HG03521 (cell line): ENCODE data around the gene CLDN3.
A peak's percentile ranks its signal among the peaks of the same experiment; 100 is the strongest.
"Not testable (repeated sequence)": the region's sequence is repeated elsewhere in the genome, so short reads cannot be mapped to it uniquely, and the experiment has no call there.

ENCODE experiments used
- ATAC-seq: cut with Tn5 transposase; IDR thresholded peaks from one replicate; pipeline ENCODE4 v1.9.1; 2021; ENCODE audit warnings: mild to moderate bottlenecking, moderate library complexity; ENCODE audit not compliant: unreplicated experiment

The CLDN3 gene

DNA sequence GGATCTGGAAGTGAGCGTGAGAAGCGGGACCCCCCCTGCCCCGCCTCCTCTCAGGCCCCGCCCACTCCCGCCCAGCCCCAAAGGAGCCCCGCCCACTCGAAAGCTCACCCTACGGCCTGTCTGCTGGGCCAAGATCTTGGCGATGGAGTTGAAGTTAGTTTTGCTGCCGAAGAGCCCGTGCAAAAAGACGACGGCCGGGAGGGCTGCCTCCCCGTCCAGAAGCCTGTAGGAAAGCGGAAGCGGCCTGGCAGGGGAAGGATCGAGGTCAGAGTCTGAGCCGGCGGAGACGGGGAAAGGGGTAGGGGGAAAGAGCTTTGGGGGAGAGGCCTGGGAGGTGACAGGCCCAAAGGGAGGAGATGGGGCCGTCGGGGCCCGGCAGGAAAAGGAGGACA lies 31.9 kb downstream of the CLDN3 start:
- peak; percentile 14 for ATAC-seq

DNA sequence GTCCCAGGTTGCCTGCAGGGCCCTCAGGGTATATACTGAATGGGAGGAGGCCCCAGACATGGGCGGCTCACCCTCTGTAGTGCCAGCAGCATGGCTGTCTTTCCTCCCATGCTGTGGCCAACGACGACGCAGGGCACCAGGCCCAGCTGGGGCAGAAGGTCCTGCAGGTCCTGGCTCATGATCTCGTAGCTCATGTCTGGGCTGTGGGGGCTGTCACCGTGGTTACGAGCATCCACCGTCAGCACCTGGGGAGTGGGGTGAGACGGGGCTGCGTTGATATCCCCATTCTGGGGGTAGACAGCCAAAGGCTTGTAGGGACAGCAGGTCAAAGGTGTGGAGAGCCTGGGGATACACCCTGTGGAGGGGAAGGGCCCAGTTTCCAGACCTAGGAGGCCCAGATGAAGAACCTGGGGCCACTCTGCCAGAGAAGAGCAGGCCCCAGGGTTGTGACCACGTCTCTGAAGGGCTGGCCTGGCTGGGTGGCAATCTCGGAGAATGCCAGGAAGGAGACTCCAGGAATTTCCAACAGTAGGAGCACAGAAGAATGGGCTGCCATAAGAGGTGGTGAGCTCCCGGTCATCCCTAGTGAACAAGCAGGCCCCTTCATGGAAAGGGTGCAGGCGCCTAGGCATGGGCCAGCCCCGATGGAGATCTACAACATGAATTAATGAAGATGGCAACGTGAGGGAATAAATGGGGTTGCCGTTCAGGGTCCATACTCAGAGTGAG lies 32.4 kb downstream of the CLDN3 start:
- ATAC-seq = no peak

GRCh38 chr7:73736885-73737284 lies 33.2 kb downstream of the CLDN3 start:
- ATAC-seq = no peak

- no peak for ATAC-seq
These were observed 34.6 kb downstream of the CLDN3 start for GRCh38 chr7:73735528-73735905.

GRCh38 chr7:73734619-73735527 lies 35.2 kb downstream of the CLDN3 start:
- no peak for ATAC-seq

DNA sequence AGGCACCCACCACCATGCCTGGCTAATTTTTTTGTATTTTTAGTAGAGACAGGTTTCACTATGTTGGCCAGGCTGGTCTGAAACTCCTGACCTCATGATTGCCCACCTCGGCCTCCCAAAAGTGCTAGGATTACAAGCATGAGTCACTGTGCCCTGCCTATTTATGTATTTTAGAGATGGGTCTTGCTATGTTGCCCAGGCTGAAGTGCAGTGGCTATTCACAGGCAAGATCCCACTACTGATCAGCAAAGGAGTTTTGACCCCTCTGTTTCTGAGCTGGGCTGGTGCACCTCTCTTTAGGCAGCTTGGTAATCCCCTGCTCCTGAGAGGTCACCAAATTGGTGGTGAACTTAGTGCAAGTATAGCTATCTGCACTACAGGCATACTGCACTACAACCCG lies 37.7 kb downstream of the CLDN3 start:
- ATAC-seq = no peak

- no peak for ATAC-seq
These were observed 39.6 kb downstream of the CLDN3 start for GRCh38 chr7:73730485-73730884.

DNA sequence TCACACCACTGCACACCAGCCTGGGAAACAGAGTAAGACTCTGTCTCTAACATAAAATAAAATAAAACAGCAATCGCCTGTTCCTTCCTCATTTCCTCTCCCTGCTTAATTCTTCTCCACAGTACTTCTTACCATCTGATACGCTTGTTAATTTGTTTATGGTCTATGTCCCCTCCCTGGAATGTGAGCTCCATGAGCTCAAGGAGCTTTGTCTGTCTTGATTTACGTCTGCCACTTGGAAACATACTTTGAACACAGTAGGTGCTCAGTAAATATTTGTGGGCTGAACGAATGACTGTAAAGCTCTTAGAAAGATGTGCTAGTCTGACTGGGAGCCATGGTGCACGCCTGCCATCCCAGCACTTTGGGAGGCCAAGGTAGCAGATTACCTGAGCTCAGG lies 41.5 kb downstream of the CLDN3 start:
- no peak for ATAC-seq

DNA sequence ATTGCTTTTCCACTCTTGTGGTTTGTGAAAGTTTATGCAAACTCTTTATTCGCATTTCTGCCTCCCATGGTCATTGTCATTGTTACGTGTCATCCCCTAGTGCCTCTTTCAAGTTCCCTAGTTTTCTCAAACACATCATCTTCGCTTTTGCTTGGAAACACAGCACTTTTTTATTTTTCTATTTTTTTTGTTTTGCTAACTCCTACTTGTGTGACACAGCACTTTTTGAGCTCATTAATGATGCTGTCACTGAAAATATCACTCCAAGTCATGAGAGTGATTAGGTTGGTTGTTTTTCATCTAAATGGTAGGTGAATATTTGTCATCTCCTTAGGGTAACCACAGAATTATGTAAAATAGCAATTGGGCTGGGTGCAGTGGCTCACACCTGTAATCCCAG lies 42.1 kb downstream of the CLDN3 start:
- no peak for ATAC-seq

DNA sequence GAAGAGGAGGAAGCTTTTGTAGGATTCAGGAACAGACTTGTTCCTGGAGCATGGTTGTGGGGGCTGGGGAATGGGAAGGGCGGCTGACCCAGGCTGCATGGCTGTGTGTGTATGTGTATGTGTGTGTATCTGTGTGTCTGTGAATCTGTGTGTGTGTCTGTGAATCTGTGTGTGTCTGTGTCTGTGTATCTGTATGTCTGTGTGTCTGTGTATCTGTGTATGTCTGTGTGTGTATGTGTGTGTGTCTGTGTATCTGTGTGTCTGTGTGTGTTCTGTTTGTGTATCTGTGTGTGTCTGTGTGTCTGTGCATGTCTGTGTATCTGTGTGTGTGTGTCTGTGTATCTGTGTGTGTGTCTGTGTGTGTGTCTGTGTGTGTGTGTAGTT lies 44.0 kb downstream of the CLDN3 start:
- ATAC-seq = no peak

- ATAC-seq = no peak
These were observed 46.3 kb downstream of the CLDN3 start for GRCh38 chr7:73723813-73724212.

DNA sequence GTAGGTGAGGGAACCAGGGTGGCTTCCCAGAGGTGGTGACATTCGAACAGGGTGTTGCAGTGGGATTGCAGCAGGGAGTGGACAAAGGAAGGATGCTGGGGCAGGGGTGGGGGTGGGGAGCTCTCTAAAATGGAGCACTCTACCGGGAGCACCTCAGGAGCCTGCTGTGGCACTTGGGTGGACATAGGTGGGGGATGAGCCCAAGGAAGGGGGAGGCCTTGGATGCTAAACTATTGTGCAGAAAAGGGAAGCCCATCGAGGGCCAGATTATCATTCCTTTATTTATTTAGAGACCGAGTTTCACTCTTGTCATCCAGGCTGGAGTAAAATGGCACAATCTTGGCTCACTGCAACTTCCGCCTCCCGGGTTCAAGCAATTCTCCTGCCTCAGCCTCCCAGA lies 47.3 kb downstream of the CLDN3 start:
- ATAC-seq = no peak

GRCh38 chr7:73722182-73722581 lies 47.9 kb downstream of the CLDN3 start:
- ATAC-seq = not testable (repeated sequence)

- ATAC-seq = no peak
These were observed 48.7 kb downstream of the CLDN3 start for GRCh38 chr7:73721377-73721817.

DNA sequence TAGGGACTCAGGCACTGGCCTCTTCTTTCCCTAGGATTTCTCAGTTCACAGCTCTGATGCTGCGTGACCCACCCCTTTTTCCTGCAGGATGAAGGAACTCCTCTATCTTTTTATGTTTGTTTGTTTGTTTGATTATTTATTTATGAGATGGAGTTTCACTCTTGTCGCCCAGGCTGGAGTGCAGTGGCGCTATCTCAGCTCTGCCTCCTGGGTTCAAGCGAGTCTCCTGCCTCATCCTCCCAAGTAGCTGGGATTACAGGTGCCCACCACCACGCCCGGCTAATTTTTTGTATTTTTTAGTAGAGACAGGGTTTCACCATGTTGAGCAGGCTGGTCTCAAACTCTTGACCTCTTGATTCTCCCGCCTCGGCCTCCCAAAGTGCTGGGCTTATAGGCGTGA lies 49.6 kb downstream of the CLDN3 start:
- ATAC-seq = not testable (repeated sequence)

DNA sequence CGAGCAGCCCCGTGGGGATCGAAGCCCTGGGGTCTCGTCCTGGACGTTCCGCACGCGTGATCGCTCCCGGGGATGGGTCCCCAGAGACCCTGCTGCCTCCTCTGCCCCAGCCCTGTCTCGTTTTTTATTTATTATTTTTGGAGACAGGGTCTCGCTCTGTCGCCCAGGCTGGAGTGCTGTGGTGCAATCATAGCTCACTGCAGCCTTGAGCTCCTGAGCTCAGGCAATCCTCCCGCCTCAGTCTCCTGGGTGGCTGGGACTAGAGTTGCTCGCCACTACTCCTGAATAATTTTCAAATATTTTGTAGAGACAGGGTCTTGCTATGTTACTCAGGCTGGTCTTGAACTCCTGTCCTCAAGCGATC lies 50.3 kb downstream of the CLDN3 start:
- peak; percentile 10 for ATAC-seq
